GM18873 (cell line): ENCODE results near the gene MGARP.
A peak's percentile ranks its signal among the peaks of the same experiment; 100 is the strongest.
"Not testable (repeated sequence)": the region's sequence is repeated elsewhere in the genome, so short reads cannot be mapped to it uniquely, and the experiment has no call there.

ENCODE experiments used
- ATAC-seq: cut with Tn5 transposase; IDR thresholded peaks from one replicate; pipeline ENCODE4 v1.9.1; 2021; ENCODE audit warnings: mild to moderate bottlenecking, moderate library complexity, moderate number of reproducible peaks; ENCODE audit not compliant: unreplicated experiment, low FRiP score

Gene MGARP

GRCh38 chr4:139279760-139280620 is at the start of gene MGARP:
MGARP (minus strand) TSS chr4:139280225; CDS start chr4:139280158, 67 bp downstream.
- no peak for ATAC-seq

- ATAC-seq, result no peak
Measured at GRCh38 chr4:139329665-139330200, 49.7 kb upstream of the MGARP start.

GRCh38 chr4:139324620-139325019 is 44.6 kb upstream of the MGARP start:
- no peak for ATAC-seq

- ATAC-seq, result not testable (repeated sequence)
Measured at GRCh38 chr4:139322541-139322940, 42.5 kb upstream of the MGARP start.

- not testable (repeated sequence) for ATAC-seq
Measured at GRCh38 chr4:139322070-139322469, 42.0 kb upstream of the MGARP start.

- no peak for ATAC-seq
Measured at GRCh38 chr4:139319571-139319970, 39.5 kb upstream of the MGARP start.

GRCh38 chr4:139317635-139318034 is 37.6 kb upstream of the MGARP start:
- no peak for ATAC-seq

- no peak for ATAC-seq
Measured at GRCh38 chr4:139316733-139317132, 36.7 kb upstream of the MGARP start.

- ATAC-seq, result peak; percentile 51
Measured at GRCh38 chr4:139315221-139315675, 35.2 kb upstream of the MGARP start.

- ATAC-seq, result no peak
Measured at GRCh38 chr4:139314047-139314800, 34.2 kb upstream of the MGARP start.

GRCh38 chr4:139313414-139313813 is 33.4 kb upstream of the MGARP start:
- not testable (repeated sequence) for ATAC-seq

- ATAC-seq, result no peak
Measured at GRCh38 chr4:139312552-139313332, 32.7 kb upstream of the MGARP start.

GRCh38 chr4:139311909-139312308 is 31.9 kb upstream of the MGARP start:
- no peak for ATAC-seq

GRCh38 chr4:139304920-139305319 is 24.9 kb upstream of the MGARP start:
- no peak for ATAC-seq

GRCh38 chr4:139301821-139302611 is 22.0 kb upstream of the MGARP start, which contains the start of gene NDUFC1:
NDUFC1 (minus strand) TSS chr4:139302477; CDS start chr4:139295798, 6,679 bp downstream.
- ATAC-seq, result peak; percentile 31

- ATAC-seq, result peak; percentile 82
Measured at GRCh38 chr4:139301113-139301820, 21.2 kb upstream of the MGARP start, which contains the start of gene NAA15. NAA15 (plus strand) TSS chr4:139301505; CDS start chr4:139301778, 273 bp downstream.

- no peak for ATAC-seq
Measured at GRCh38 chr4:139300431-139301112, 20.5 kb upstream of the MGARP start.

- ATAC-seq, result no peak
Measured at GRCh38 chr4:139299536-139299935, 19.5 kb upstream of the MGARP start.
